Measurements from ENCODE around the gene MRPL20.

The MRPL20 gene

GRCh38 chr1:1402072-1402900 lies 4.8 kb downstream of the MRPL20 start:
- no peak overlapping the region for H3K4me3 ChIP-seq (ENCODE audit: low read depth, low read length)
- peak; percentile 69 for DNase-seq (ENCODE audit: low read depth)
- TF ChIP-seq CTCF (IDR thresholded peaks at IDR 0.05; ENCODE audit: low read depth, low read length) (peak; percentile 71), POLR2A (IDR thresholded peaks at IDR 0.05; ENCODE audit: extremely low read depth, insufficient read length) (no peak), MYC (IDR thresholded peaks at IDR 0.05; ENCODE audit: low read depth, low read length) (no peak)

- H3K4me3 ChIP-seq (ENCODE audit: low read depth, low read length), result no peak overlapping the region
- TF ChIP-seq MYC (IDR thresholded peaks at IDR 0.05; ENCODE audit: low read depth, low read length) (no peak), POLR2A (IDR thresholded peaks at IDR 0.05; ENCODE audit: extremely low read depth, insufficient read length) (no peak), CTCF (IDR thresholded peaks at IDR 0.05; ENCODE audit: low read depth, low read length) (no peak), MAX (IDR thresholded peaks at IDR 0.05; ENCODE audit: low read depth, low read length) (no peak)
- DNase-seq (ENCODE audit: low read depth), result no peak
Observed at GRCh38 chr1:1401457-1402010, 5.6 kb downstream of the MRPL20 start.

GRCh38 chr1:1400576-1401456 lies 6.3 kb downstream of the MRPL20 start:
- TF ChIP-seq MYC (IDR thresholded peaks at IDR 0.05; ENCODE audit: low read depth, low read length), result no peak
- no peak for DNase-seq (ENCODE audit: low read depth)
- H3K4me3 ChIP-seq (ENCODE audit: low read depth, low read length), result peak overlapping the region; percentile 93

GRCh38 chr1:1399872-1400575 lies 7.1 kb downstream of the MRPL20 start:
- no peak for TF ChIP-seq CTCF (IDR thresholded peaks at IDR 0.05; ENCODE audit: low read depth, low read length)
- no peak for TF ChIP-seq MAX (IDR thresholded peaks at IDR 0.05; ENCODE audit: low read depth, low read length)
- TF ChIP-seq POLR2A (IDR thresholded peaks at IDR 0.05; ENCODE audit: extremely low read depth, insufficient read length), result no peak
- TF ChIP-seq MYC (IDR thresholded peaks at IDR 0.05; ENCODE audit: low read depth, low read length), result no peak
- DNase-seq (ENCODE audit: low read depth), result peak; percentile 55
- peak overlapping the region; percentile 93 for H3K4me3 ChIP-seq (ENCODE audit: low read depth, low read length)

- DNase-seq (ENCODE audit: low read depth), result peak; percentile 99
- peak within 1 kb of the TSS; percentile 93 for H3K4me3 ChIP-seq (ENCODE audit: low read depth, low read length)
- TF ChIP-seq MYC (IDR thresholded peaks at IDR 0.05; ENCODE audit: low read depth, low read length) (peak; percentile 67), CTCF (IDR thresholded peaks at IDR 0.05; ENCODE audit: low read depth, low read length) (peak; percentile 11), POLR2A (IDR thresholded peaks at IDR 0.05; ENCODE audit: extremely low read depth, insufficient read length) (peak; percentile 90), MAX (IDR thresholded peaks at IDR 0.05; ENCODE audit: low read depth, low read length) (peak; percentile 71)
Observed at GRCh38 chr1:1399187-1399871, 7.8 kb downstream of the MRPL20 start, which contains the start of gene CCNL2. CCNL2 (minus strand) TSS chr1:1399335; CDS start chr1:1399306, 29 bp downstream.
